Measurements from ENCODE around the gene PRKN. TPM values are rescaled to one million over a fixed set of nuclear protein-coding genes. Genes with fewer than 3 reads are reported as not detected.

The PRKN gene
- total RNA-seq, 1 experiment from 2014 or later = 1.2 TPM

- TF ChIP-seq CTCF (conservative IDR thresholded peaks at IDR 0.05; ENCODE audit: low read depth, low read length) = no peak
- intact Hi-C loops (cut with micrococcal nuclease; ENCODE audit: unreplicated experiment) = no loop called here
- Histone ChIP-seq H3K36me3 (ENCODE audit: insufficient read depth, low read length, poor library complexity, severe bottlenecking) (no peaks in the 10 kb centered on the region), H3K9me3 (ENCODE audit: low read depth, low read length, poor library complexity, severe bottlenecking) (no peaks in the 10 kb centered on the region), H3K4me1 (ENCODE audit: insufficient read depth, low read length, poor library complexity, severe bottlenecking) (no peaks in the 10 kb centered on the region), H3K27me3 (replicated peaks; ENCODE audit: insufficient read depth, low read depth, low read length, poor library complexity) (no peaks in the 10 kb centered on the region), H3K4me3 (ENCODE audit: low read depth, low read length, poor library complexity, severe bottlenecking) (no peak overlapping the region), H3K27ac (ENCODE audit: low read depth, low read length, poor library complexity, severe bottlenecking) (no peak overlapping the region)
- POLR2A ChIA-PET (ENCODE audit: low non-redundant PET) = no interaction called here
- DNase-seq (ENCODE audit: low spot score) = no peak
- CTCF ChIA-PET = no interaction called here
- no TSS peak for BruUV-seq (replicated peaks)
Measured at GRCh38 chr6:162581988-162582780, 145.4 kb downstream of the PRKN start.

DNA sequence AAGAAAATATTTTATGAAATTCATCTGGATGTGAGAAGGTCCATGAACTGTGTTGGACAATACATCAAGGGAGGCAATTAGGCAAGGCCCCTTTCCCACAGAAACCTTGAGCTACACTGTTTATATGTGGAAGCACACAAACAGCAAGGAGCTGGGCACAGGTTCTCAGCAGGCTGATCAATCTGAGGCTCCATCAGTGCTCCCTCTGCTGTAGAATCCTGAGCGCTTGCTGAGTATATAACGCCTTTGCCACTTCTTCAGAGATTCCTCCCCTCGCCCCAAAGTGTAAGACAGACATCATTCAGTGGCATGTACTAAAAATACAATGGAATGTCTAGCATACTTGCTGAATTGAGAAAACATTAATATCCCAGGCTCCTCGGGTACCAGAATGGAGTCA is 146.9 kb downstream of the PRKN start:
- ChIA-PET POLR2A (ENCODE audit: low non-redundant PET) (no interaction called here), CTCF (no interaction called here)
- intact Hi-C loops (cut with micrococcal nuclease; ENCODE audit: unreplicated experiment) = no loop called here
- DNase-seq (ENCODE audit: low spot score) = no peak
- no peak for TF ChIP-seq CTCF (conservative IDR thresholded peaks at IDR 0.05; ENCODE audit: low read depth, low read length)
- TF ChIP-seq EZH2 (IDR thresholded peaks at IDR 0.05; ENCODE audit: borderline replicate concordance, low read depth, low read length, poor library complexity, severe bottlenecking) = no peak
- BruUV-seq (replicated peaks) = no TSS peak
- Histone ChIP-seq H3K4me1 (ENCODE audit: insufficient read depth, low read length, poor library complexity, severe bottlenecking) (no peaks in the 10 kb centered on the region), H3K9me3 (ENCODE audit: low read depth, low read length, poor library complexity, severe bottlenecking) (no peaks in the 10 kb centered on the region), H3K36me3 (ENCODE audit: insufficient read depth, low read length, poor library complexity, severe bottlenecking) (no peaks in the 10 kb centered on the region), H3K27me3 (replicated peaks; ENCODE audit: insufficient read depth, low read depth, low read length, poor library complexity) (no peaks in the 10 kb centered on the region), H3K4me3 (ENCODE audit: low read depth, low read length, poor library complexity, severe bottlenecking) (no peak overlapping the region), H3K27ac (ENCODE audit: low read depth, low read length, poor library complexity, severe bottlenecking) (no peak overlapping the region)

DNA sequence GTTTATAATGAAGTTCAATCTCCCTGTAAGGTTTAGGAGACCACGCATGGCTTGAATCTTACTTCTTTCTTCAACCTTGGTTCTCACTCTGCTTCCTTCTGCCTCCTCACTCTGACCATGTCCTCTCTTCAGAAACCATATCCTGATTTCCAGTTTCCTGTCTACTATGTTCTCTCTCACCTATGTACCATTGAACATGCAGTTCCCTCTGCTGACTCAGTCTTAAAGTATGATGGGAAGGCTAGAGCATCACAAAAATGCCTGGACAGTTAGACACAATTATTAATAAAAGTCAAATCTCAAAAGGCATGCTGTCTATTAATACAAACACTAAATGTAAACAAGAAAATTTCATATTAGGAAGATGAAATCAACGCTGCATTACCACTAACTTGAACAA is 151.6 kb downstream of the PRKN start:
- Histone ChIP-seq H3K27ac (ENCODE audit: low read depth, low read length, poor library complexity, severe bottlenecking) (no peak overlapping the region), H3K9me3 (ENCODE audit: low read depth, low read length, poor library complexity, severe bottlenecking) (no peaks in the 10 kb centered on the region), H3K27me3 (replicated peaks; ENCODE audit: insufficient read depth, low read depth, low read length, poor library complexity) (no peaks in the 10 kb centered on the region), H3K4me3 (ENCODE audit: low read depth, low read length, poor library complexity, severe bottlenecking) (no peak overlapping the region), H3K4me1 (ENCODE audit: insufficient read depth, low read length, poor library complexity, severe bottlenecking) (no peaks in the 10 kb centered on the region), H3K36me3 (ENCODE audit: insufficient read depth, low read length, poor library complexity, severe bottlenecking) (no peaks in the 10 kb centered on the region)
- no peak for DNase-seq (ENCODE audit: low spot score)
- ChIA-PET POLR2A (ENCODE audit: low non-redundant PET) (no interaction called here), CTCF (no interaction called here)
- intact Hi-C loops (cut with micrococcal nuclease; ENCODE audit: unreplicated experiment) = no loop called here
- TF ChIP-seq CTCF (conservative IDR thresholded peaks at IDR 0.05; ENCODE audit: low read depth, low read length) (no peak), EZH2 (IDR thresholded peaks at IDR 0.05; ENCODE audit: borderline replicate concordance, low read depth, low read length, poor library complexity, severe bottlenecking) (no peak)
- BruUV-seq (replicated peaks) = no TSS peak

Data from A673 (cell line).